Measurements from ENCODE around the gene NOC2L.

- TF ChIP-seq CTCF (conservative IDR thresholded peaks at IDR 0.05; ENCODE audit: low read depth, low read length) (no peak), EZH2 (IDR thresholded peaks at IDR 0.05; ENCODE audit: borderline replicate concordance, low read depth, low read length, poor library complexity, severe bottlenecking) (no peak)
Measured at GRCh38 chr1:916173-917075, 42.6 kb downstream of the NOC2L start.
